ENCODE data around the gene AUNIP.

Gene AUNIP

GRCh38 chr1:25828491-25828890 lies 30.8 kb downstream of the AUNIP start:
- Histone ChIP-seq H3K27me3 (ENCODE audit: control insufficient read depth, insufficient read depth, low read length) (no peaks in the 10 kb centered on the region), H3K27ac (ENCODE audit: low read length) (no peak overlapping the region), H3K4me3 (ENCODE audit: low read length) (no peak overlapping the region), H3K9me3 (ENCODE audit: control insufficient read depth, insufficient read depth, low read length) (no peaks in the 10 kb centered on the region), H3K4me1 (ENCODE audit: control insufficient read depth, insufficient read depth, low read length) (no peaks in the 10 kb centered on the region), H3K36me3 (ENCODE audit: control insufficient read depth, insufficient read depth, low read length) (peaks cover 24% of the 10 kb centered on the region; the same call in 1 of the 2 replicates)
- no peak for DNase-seq (ENCODE audit: low read depth, low spot score)
- no CpG with 5 or more reads among the region's 3 CpGs for WGBS (ENCODE audit: insufficient coverage, insufficient read length)

GRCh38 chr1:25826571-25826970 lies 32.7 kb downstream of the AUNIP start:
- WGBS (ENCODE audit: insufficient coverage, insufficient read length): no CpG with 5 or more reads among the region's 10 CpGs
- peaks cover 22% of the 10 kb centered on the region; the same call in 1 of the 2 replicates for H3K36me3 ChIP-seq (ENCODE audit: control insufficient read depth, insufficient read depth, low read length)
- H3K27me3 ChIP-seq (ENCODE audit: control insufficient read depth, insufficient read depth, low read length): no peaks in the 10 kb centered on the region

GRCh38 chr1:25825605-25826004 lies 33.7 kb downstream of the AUNIP start:
- peaks cover 18% of the 10 kb centered on the region; the same call in 1 of the 2 replicates for H3K36me3 ChIP-seq (ENCODE audit: control insufficient read depth, insufficient read depth, low read length)
- no peaks in the 10 kb centered on the region; the same call in 1 of the 2 replicates for H3K4me1 ChIP-seq (ENCODE audit: control insufficient read depth, insufficient read depth, low read length)
- no peaks in the 10 kb centered on the region for H3K27me3 ChIP-seq (ENCODE audit: control insufficient read depth, insufficient read depth, low read length)
- DNase-seq (ENCODE audit: low read depth, low spot score): no peak
- no CpG with 5 or more reads among the region's 2 CpGs for WGBS (ENCODE audit: insufficient coverage, insufficient read length)
- H3K4me3 ChIP-seq (ENCODE audit: low read length): no peak overlapping the region
- no peaks in the 10 kb centered on the region for H3K9me3 ChIP-seq (ENCODE audit: control insufficient read depth, insufficient read depth, low read length)
- no peak overlapping the region for H3K27ac ChIP-seq (ENCODE audit: low read length)

More at GRCh38 chr1:25826571-25826970, 32.7 kb downstream of the AUNIP start:
- no peaks in the 10 kb centered on the region; the same call in 1 of the 2 replicates for H3K4me1 ChIP-seq (ENCODE audit: control insufficient read depth, insufficient read depth, low read length)
- H3K4me3 ChIP-seq (ENCODE audit: low read length): no peak overlapping the region
- no peak overlapping the region for H3K27ac ChIP-seq (ENCODE audit: low read length)
- no peaks in the 10 kb centered on the region for H3K9me3 ChIP-seq (ENCODE audit: control insufficient read depth, insufficient read depth, low read length)
- no peak for DNase-seq (ENCODE audit: low read depth, low spot score)

GRCh38 chr1:25821630-25822091 lies 37.6 kb downstream of the AUNIP start:
- no CpG with 5 or more reads among the region's 5 CpGs for WGBS (ENCODE audit: insufficient coverage, insufficient read length)
- no peak overlapping the region for H3K27ac ChIP-seq (ENCODE audit: low read length)
- DNase-seq (ENCODE audit: low read depth, low spot score): no peak
- no peaks in the 10 kb centered on the region for H3K9me3 ChIP-seq (ENCODE audit: control insufficient read depth, insufficient read depth, low read length)
- H3K4me1 ChIP-seq (ENCODE audit: control insufficient read depth, insufficient read depth, low read length): peaks cover 5% of the 10 kb centered on the region; the same call in 1 of the 2 replicates
- H3K4me3 ChIP-seq (ENCODE audit: low read length): no peak overlapping the region
- no peaks in the 10 kb centered on the region for H3K27me3 ChIP-seq (ENCODE audit: control insufficient read depth, insufficient read depth, low read length)
- peaks cover 5% of the 10 kb centered on the region; the same call in 1 of the 2 replicates for H3K36me3 ChIP-seq (ENCODE audit: control insufficient read depth, insufficient read depth, low read length)

GRCh38 chr1:25821112-25821476 lies 38.2 kb downstream of the AUNIP start:
- Histone ChIP-seq H3K4me3 (ENCODE audit: low read length) (peak overlapping the region; percentile 60; the same call in 1 of the 2 replicates), H3K27ac (ENCODE audit: low read length) (no peak overlapping the region), H3K27me3 (ENCODE audit: control insufficient read depth, insufficient read depth, low read length) (no peaks in the 10 kb centered on the region), H3K9me3 (ENCODE audit: control insufficient read depth, insufficient read depth, low read length) (no peaks in the 10 kb centered on the region), H3K36me3 (ENCODE audit: control insufficient read depth, insufficient read depth, low read length) (no peaks in the 10 kb centered on the region; the same call in 1 of the 2 replicates), H3K4me1 (ENCODE audit: control insufficient read depth, insufficient read depth, low read length) (peaks cover 5% of the 10 kb centered on the region; the same call in 1 of the 2 replicates)
- DNase-seq (ENCODE audit: low read depth, low spot score): no peak
- WGBS (ENCODE audit: insufficient coverage, insufficient read length): no CpG with 5 or more reads among the region's 10 CpGs

- no peak for DNase-seq (ENCODE audit: low read depth, low spot score)
- Histone ChIP-seq H3K4me3 (ENCODE audit: low read length) (peak overlapping the region; percentile 60), H3K4me1 (ENCODE audit: control insufficient read depth, insufficient read depth, low read length) (peaks cover 5% of the 10 kb centered on the region; the same call in 1 of the 2 replicates), H3K27ac (ENCODE audit: low read length) (no peak overlapping the region), H3K9me3 (ENCODE audit: control insufficient read depth, insufficient read depth, low read length) (no peaks in the 10 kb centered on the region), H3K27me3 (ENCODE audit: control insufficient read depth, insufficient read depth, low read length) (no peaks in the 10 kb centered on the region), H3K36me3 (ENCODE audit: control insufficient read depth, insufficient read depth, low read length) (peaks cover 4% of the 10 kb centered on the region; the same call in 1 of the 2 replicates)
- WGBS (ENCODE audit: insufficient coverage, insufficient read length): no CpG with 5 or more reads among the region's 67 CpGs
Observed at GRCh38 chr1:25820247-25821111, 38.8 kb downstream of the AUNIP start.

GRCh38 chr1:25819491-25820246 lies 39.6 kb downstream of the AUNIP start, which contains the start of gene MTFR1L:
Gene MTFR1L (plus strand): TSS chr1:25819954. CDS start chr1:25823105, 3,151 bp downstream.
- H3K27ac ChIP-seq (ENCODE audit: low read length): no peak within 1 kb of the TSS
- H3K27me3 ChIP-seq (ENCODE audit: control insufficient read depth, insufficient read depth, low read length): no peaks in the 10 kb centered on the region
- H3K9me3 ChIP-seq (ENCODE audit: control insufficient read depth, insufficient read depth, low read length): no peaks in the 10 kb centered on the region
- DNase-seq (ENCODE audit: low read depth, low spot score): no peak
- H3K4me1 ChIP-seq (ENCODE audit: control insufficient read depth, insufficient read depth, low read length): peaks cover 5% of the 10 kb centered on the region; the same call in 1 of the 2 replicates
- WGBS (ENCODE audit: insufficient coverage, insufficient read length): no CpG with 5 or more reads among the region's 64 CpGs
- peaks cover 5% of the 10 kb centered on the region; the same call in 1 of the 2 replicates for H3K36me3 ChIP-seq (ENCODE audit: control insufficient read depth, insufficient read depth, low read length)
- H3K4me3 ChIP-seq (ENCODE audit: low read length): peak within 1 kb of the TSS; percentile 60

GRCh38 chr1:25818569-25818968 lies 40.7 kb downstream of the AUNIP start:
- peaks cover 5% of the 10 kb centered on the region; the same call in 1 of the 2 replicates for H3K4me1 ChIP-seq (ENCODE audit: control insufficient read depth, insufficient read depth, low read length)
- no peaks in the 10 kb centered on the region for H3K27me3 ChIP-seq (ENCODE audit: control insufficient read depth, insufficient read depth, low read length)
- no peak overlapping the region for H3K27ac ChIP-seq (ENCODE audit: low read length)
- H3K36me3 ChIP-seq (ENCODE audit: control insufficient read depth, insufficient read depth, low read length): peaks cover 5% of the 10 kb centered on the region; the same call in 1 of the 2 replicates
- no CpG with 5 or more reads among the region's 6 CpGs for WGBS (ENCODE audit: insufficient coverage, insufficient read length)
- no peak for DNase-seq (ENCODE audit: low read depth, low spot score)
- no peaks in the 10 kb centered on the region for H3K9me3 ChIP-seq (ENCODE audit: control insufficient read depth, insufficient read depth, low read length)
- no peak overlapping the region for H3K4me3 ChIP-seq (ENCODE audit: low read length)

GRCh38 chr1:25817840-25818501 lies 41.3 kb downstream of the AUNIP start:
- no peak for DNase-seq (ENCODE audit: low read depth, low spot score)
- WGBS (ENCODE audit: insufficient coverage, insufficient read length): no CpG with 5 or more reads among the region's 8 CpGs
- H3K36me3 ChIP-seq (ENCODE audit: control insufficient read depth, insufficient read depth, low read length): peaks cover 5% of the 10 kb centered on the region; the same call in 1 of the 2 replicates
- H3K27me3 ChIP-seq (ENCODE audit: control insufficient read depth, insufficient read depth, low read length): no peaks in the 10 kb centered on the region
- no peak overlapping the region for H3K27ac ChIP-seq (ENCODE audit: low read length)
- no peak overlapping the region for H3K4me3 ChIP-seq (ENCODE audit: low read length)
- peaks cover 5% of the 10 kb centered on the region; the same call in 1 of the 2 replicates for H3K4me1 ChIP-seq (ENCODE audit: control insufficient read depth, insufficient read depth, low read length)
- no peaks in the 10 kb centered on the region for H3K9me3 ChIP-seq (ENCODE audit: control insufficient read depth, insufficient read depth, low read length)
